PC-9 (cell line): ENCODE results near the gene ATP6V1A. TPM values are rescaled to one million over a fixed set of nuclear protein-coding genes. Genes with fewer than 3 reads are reported as not detected.

ENCODE experiments used
- BruUV-seq: library from RNA; stranded (reverse); fragments of 400-500 nt; replicated peaks from 2 replicates; lab custom pipeline; 2021; lab: Mats Ljungman, UMichigan
- CTCF ChIA-PET: fragments of 300-600 bp; sonication (Branson Sonifier 250); formaldehyde crosslinking; loops from one replicate; lab custom pipeline; 2022; ENCODE audit warnings: antibody characterized with exemption; lab: Charles Lee
- POLR2A ChIA-PET: fragments of 300-600 bp; sonication (Branson Sonifier 250); formaldehyde crosslinking; loops from one replicate; lab custom pipeline; 2022; ENCODE audit warnings: antibody characterized with exemption; ENCODE audit not compliant: unreplicated experiment; lab: Charles Lee
- DNase-seq, 2 experiments: peaks; one replicate each; pipeline versions ENCODE4 v3.0.0 to v3.0.0-alpha.2; 2015 to 2022; ENCODE audit warnings: mixed read lengths in 1 of 2
- H2AFZ ChIP-seq: fragments of 200-600 bp; sonication (generic); 2 replicates; pipeline ENCODE4 v1.8.1; 2017; ENCODE audit warnings: antibody characterized with exemption
- H3F3A ChIP-seq: fragments of 200-600 bp; sonication (generic); 2 replicates; pipeline ENCODE4 v1.8.1; 2017; ENCODE audit warnings: antibody characterized with exemption, mild to moderate bottlenecking, low read depth; ENCODE audit not compliant: insufficient read depth
- H3K27ac ChIP-seq: fragments of 200-600 bp; sonication (generic); 2 replicates; pipeline ENCODE4 v1.6.1; 2016; ENCODE audit warnings: mixed run types
- H3K27me3 ChIP-seq: fragments of 200-600 bp; sonication (generic); 2 replicates; pipeline ENCODE4 v1.6.1; 2016; ENCODE audit warnings: low read depth, mixed run types; ENCODE audit not compliant: insufficient read depth
- H3K36me3 ChIP-seq: fragments of 200-600 bp; sonication (generic); 2 replicates; pipeline ENCODE4 v1.6.1; 2016; ENCODE audit warnings: low read depth, mixed run types
- H3K4me1 ChIP-seq: fragments of 200-600 bp; sonication (generic); replicated peaks from 2 replicates; pipeline ENCODE4 v1.6.1; 2016; ENCODE audit warnings: mixed run types; ENCODE audit not compliant: insufficient read depth
- H3K4me2 ChIP-seq: fragments of 200-600 bp; sonication (generic); 2 replicates; pipeline ENCODE4 v1.6.1; 2017; ENCODE audit warnings: mixed run types
- H3K4me3 ChIP-seq: fragments of 200-600 bp; sonication (generic); 2 replicates; pipeline ENCODE4 v1.6.1; 2016; ENCODE audit warnings: mixed run types
- H3K79me2 ChIP-seq: fragments of 200-600 bp; sonication (generic); 2 replicates; pipeline ENCODE4 v1.6.1; 2017; ENCODE audit warnings: low read depth, mixed run types
- H3K9me2 ChIP-seq: fragments of 200-600 bp; sonication (generic); 2 replicates; pipeline ENCODE4 v1.8.1; 2017; ENCODE audit warnings: mild to moderate bottlenecking; ENCODE audit not compliant: insufficient read depth
- H3K9me3 ChIP-seq: fragments of 200-600 bp; sonication (generic); 2 replicates; pipeline ENCODE4 v1.8.1; 2016; ENCODE audit warnings: low read depth; ENCODE audit not compliant: insufficient read depth
- H4K20me1 ChIP-seq: fragments of 200-600 bp; sonication (generic); 2 replicates; pipeline ENCODE4 v1.8.1; 2017; ENCODE audit not compliant: insufficient read depth
- CTCF ChIP-seq: fragments of 200-600 bp; sonication (generic); conservative IDR thresholded peaks from 2 replicates; pipeline ENCODE4 v1.6.1; 2017; ENCODE audit warnings: mixed run types, antibody characterized with exemption, mild to moderate bottlenecking, moderate library complexity
- EZH2 ChIP-seq: fragments of 200-600 bp; sonication (generic); IDR thresholded peaks from 2 replicates; pipeline ENCODE4 v1.8.0; 2017; ENCODE audit warnings: antibody characterized with exemption, low read depth
- intact Hi-C: fragments of 100-400 bp; cut with micrococcal nuclease; formaldehyde crosslinking; loops from one replicate; pipeline ENCODE4 v1.10.0; 2022; ENCODE audit not compliant: unreplicated experiment
- total RNA-seq: library from RNA; stranded (reverse); gene quantifications from 2 replicates; pipeline ENCODE4 v1.2.3, GENCODE V29; 2021

The ATP6V1A gene
- total RNA-seq, 1 experiment from 2014 or later: 75.1 TPM

DNA sequence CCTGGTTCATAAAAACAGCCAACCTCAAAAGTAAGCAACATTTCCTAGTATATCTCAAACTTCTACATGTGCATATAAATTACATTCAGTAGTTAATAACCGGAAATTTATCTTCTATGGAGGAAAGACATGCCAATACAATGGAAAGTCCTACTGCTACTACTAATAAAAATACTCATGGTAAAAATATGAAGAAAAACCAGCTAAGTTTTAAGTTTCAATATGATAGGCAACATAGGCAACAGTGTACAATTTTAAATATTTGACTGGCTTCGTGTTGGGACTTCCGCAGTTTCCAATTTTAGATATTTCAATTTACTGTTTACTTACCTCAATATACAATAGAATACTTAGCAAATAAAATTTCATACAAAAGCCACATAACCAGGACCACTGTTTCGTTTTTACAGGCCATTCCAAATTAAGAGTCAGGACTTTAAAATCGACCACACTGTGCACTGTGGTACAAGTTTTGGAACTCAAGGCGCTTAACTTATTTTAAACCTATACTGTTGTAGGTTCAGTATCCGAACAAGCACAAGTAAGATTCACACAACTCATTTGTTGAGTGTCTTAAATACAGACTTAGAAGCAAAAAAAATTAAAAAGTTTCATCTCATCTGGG, 3.7 kb upstream of the ATP6V1A start:
- DNase-seq: no peak
- no peaks in the 10 kb centered on the region for H3K9me3 ChIP-seq
- H3K9me2 ChIP-seq: no peaks in the 10 kb centered on the region
- TF ChIP-seq EZH2 (no peak), CTCF (no peak)
- peak overlapping the region; percentile 10; the same call in 1 of the 2 replicates for H3K27ac ChIP-seq
- ChIA-PET POLR2A (interaction anchor here (0.7 kb wide), 1 partner anchor 244 kb away, joined by 9 read pairs; no protein-coding TSS in a partner anchor), CTCF (no interaction called here)
- H3K4me2 ChIP-seq: peak overlapping the region; percentile 96
- peak overlapping the region; percentile 77; the same call in 1 of the 2 replicates for H3K4me3 ChIP-seq
- no peak overlapping the region for H2AFZ ChIP-seq
- H3K79me2 ChIP-seq: peaks cover 89% of the 10 kb centered on the region
- H4K20me1 ChIP-seq: peaks cover 63% of the 10 kb centered on the region
- BruUV-seq: no TSS peak
- H3K27me3 ChIP-seq: no peaks in the 10 kb centered on the region
- intact Hi-C loops: no loop called here
- H3K4me1 ChIP-seq: peaks cover 52% of the 10 kb centered on the region
- peaks cover 10% of the 10 kb centered on the region; the same call in 1 of the 2 replicates for H3F3A ChIP-seq
- no peaks in the 10 kb centered on the region; the same call in 1 of the 2 replicates for H3K36me3 ChIP-seq

- Histone ChIP-seq H3K79me2 (peaks cover 86% of the 10 kb centered on the region), H3K4me1 (peaks cover 51% of the 10 kb centered on the region), H2AFZ (peak overlapping the region; percentile 99), H3K9me2 (no peaks in the 10 kb centered on the region), H3K36me3 (no peaks in the 10 kb centered on the region; the same call in 1 of the 2 replicates), H3K9me3 (no peaks in the 10 kb centered on the region), H4K20me1 (peaks cover 45% of the 10 kb centered on the region), H3K27me3 (no peaks in the 10 kb centered on the region), H3K4me2 (peak overlapping the region; percentile 96), H3K27ac (peak overlapping the region; percentile 98), H3K4me3 (peak overlapping the region; percentile 77), H3F3A (peaks cover 10% of the 10 kb centered on the region; the same call in 1 of the 2 replicates)
- intact Hi-C loops: loop anchor here (1.0 to 5.0 kb wide), 6 partner anchors 94 to 694 kb away; partner anchors contain the start of genes CCDC191, GRAMD1C and QTRT2
- BruUV-seq: TSS peak; percentile 17
- CTCF ChIA-PET: interaction anchor here (0.6 to 2.0 kb wide), 6 partner anchors 9 to 230 kb away, joined by 3 to 11 read pairs (median 4); partner anchors contain the start of gene SPICE1
- peak; percentile 79 to 86 for DNase-seq
- POLR2A ChIA-PET: interaction anchor here (0.5 to 0.7 kb wide), 9 partner anchors 9 to 752 kb away, joined by 3 to 6 read pairs (median 3); partner anchors contain the start of genes CCDC191 and QTRT2
- TF ChIP-seq EZH2 (no peak), CTCF (peak; percentile 72)
These were observed 1.7 kb upstream of the ATP6V1A start for GRCh38 chr3:113744941-113745755.
